SH-SY5Y (cell line): ENCODE measurements around the gene OPCML.

ENCODE experiments used
- GATA2 ChIP-seq: IDR thresholded peaks from 2 replicates; pipeline ENCODE4 v1.6.1; 2011; ENCODE audit warnings: mild to moderate bottlenecking, low read depth, low read length
- GATA3 ChIP-seq: IDR thresholded peaks from 2 replicates; pipeline ENCODE4 v1.6.1; 2011; ENCODE audit warnings: low read depth, mild to moderate bottlenecking, low read length, moderate library complexity

DNA sequence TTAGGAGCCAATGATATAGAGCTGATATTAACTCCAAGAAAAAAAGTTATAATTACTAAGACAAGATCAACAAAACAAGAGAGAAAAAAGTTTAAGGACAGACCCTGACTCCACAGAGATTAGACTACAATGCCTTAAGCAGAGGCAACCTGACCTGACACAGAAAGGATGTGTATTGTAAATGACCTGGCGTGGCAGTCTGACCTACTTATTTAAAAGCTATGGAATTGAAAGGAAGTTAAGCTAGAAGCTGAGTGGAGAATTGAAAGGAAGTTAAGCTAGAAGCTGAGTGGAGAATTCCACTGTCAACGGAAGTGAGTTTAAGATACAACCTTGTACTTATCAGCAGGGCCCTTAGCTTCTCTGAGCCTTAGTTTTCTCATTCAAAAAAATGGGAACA is 885.4 kb downstream of the OPCML start:
- TF ChIP-seq GATA2 (no peak), GATA3 (no peak)
